Fibroblast of skin of abdomen (primary cell): ENCODE results near the gene DNAJC13.
"Not testable (repeated sequence)": the region's sequence is repeated elsewhere in the genome, so short reads cannot be mapped to it uniquely, and the experiment has no call there.

Experiments
- DNase-seq: peaks from one replicate; pipeline ENCODE4 v3.0.0-alpha.2; 2013

The DNAJC13 gene

DNA sequence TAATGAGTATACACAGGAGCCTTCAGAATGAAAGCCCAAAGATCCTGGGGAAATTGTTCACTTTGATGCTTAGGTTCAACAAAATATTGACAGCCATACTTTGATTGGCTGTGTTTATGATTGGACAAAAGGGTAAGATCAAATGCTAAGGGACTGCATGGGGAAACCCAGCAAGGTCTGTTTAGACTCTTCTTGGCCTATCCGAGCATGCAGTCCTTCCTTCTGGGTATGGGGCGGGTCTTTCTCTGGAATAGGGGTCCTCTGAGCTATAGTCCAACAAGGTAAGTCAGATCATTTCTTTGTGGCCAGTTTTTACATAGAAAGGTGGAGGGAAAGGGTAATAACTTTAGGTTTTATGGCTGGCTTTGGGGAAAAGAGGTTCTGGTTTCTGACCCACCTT, 126.8 kb downstream of the DNAJC13 start:
- DNase-seq = no peak

DNA sequence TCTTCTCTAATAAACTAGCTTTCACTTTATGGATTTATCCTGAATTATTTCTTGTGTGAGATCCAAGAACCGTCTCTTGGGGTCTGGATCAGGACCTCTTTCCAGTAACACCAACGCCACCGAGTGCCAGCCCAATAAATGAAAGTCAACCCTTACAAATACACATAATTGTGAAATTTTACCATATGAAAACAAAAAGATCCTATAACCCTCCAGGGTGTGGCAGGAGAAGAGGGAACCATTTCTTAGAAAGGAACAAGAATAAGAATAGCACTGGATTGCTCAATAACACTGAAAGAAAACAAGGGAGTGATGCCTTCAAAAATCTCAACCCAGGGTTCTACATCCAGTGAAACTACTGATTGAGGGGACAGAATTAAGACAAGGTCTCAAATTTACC, 128.2 kb downstream of the DNAJC13 start:
- no peak for DNase-seq

DNA sequence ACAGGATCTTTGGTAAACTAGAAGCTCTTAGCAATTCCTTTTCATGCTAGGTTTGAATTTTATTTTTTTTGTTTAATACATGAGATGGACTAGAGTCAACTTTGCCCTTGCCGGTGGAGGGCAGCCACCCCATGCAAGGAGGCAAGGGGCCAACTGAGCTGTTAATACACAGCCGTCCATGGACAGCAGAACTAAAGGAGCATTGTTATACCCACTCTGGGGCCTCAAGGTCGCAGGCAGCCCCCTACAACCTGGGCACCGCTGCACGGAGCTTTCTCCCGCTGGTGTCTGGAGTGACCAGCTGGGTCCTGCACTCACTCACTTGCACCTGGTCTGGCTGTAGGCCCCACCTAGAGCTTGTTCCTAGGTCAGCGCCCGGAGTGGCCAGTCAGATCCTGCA, 131.9 kb downstream of the DNAJC13 start:
- DNase-seq = no peak

DNA sequence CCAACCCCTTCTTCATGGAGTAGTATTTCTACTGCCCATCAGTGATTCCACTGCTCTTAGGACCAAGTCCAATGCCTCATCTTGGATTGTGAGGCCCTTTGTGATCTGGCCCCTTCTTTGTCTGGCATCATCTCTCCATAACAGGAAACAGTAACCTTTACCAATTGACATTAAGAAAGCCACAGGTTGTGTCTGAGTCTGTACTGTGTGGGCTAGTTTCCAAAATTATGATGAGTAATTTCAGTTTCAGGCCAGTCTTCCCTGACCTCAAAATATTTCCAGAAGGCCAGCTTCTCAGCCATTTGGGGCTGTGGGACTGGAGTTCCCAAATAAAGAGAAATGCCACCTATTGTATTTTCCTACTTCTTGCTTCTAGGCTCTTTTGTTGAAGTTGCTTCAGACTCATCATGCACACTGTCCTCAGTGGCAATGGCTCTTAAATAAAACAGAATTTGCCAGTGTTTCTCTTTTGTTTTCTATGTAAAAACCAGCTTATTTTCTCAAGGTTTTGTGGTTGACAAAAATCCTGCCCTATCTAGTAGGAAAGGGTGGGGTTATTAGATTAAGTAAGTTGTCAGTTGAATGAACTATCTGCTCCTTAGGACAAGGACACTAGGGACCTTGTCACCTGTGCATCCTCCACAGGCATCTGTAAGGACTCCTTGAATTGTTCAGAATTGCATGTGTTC, 132.7 kb downstream of the DNAJC13 start:
- DNase-seq = peak; percentile 76

DNA sequence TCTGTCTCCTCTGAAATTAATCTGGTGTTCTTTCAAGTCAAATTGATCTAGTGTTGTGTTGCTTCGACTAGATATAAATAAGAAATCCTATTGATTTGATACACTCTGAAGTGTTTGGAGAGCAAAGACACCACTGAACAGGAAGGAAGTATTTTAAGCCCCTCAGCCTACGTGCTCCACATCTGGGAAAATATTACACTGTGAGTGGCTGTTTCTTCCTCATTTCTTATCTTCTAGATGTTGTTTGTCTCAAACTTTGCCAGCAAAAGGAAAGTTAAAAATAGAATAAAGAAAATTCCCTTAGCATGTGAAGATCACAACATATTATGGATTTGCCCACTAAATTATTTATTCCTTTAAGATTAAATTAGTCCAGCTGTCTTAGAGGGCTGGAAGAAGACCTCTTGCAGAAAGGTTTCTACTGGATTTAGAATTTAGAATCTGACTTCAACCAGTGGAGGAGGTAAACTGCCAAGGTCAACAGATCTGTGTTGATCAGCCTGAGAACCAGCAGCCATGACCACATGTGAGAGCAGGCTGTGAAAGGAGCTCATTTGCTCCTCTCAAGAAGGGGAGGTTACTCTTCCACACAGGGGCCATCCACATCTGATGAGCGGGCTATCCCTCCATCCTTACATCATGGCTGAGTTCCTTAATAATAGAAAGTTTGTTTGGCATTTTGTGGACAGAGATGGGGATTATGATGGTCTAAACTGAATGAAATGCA, 133.4 kb downstream of the DNAJC13 start:
- no peak for DNase-seq

DNA sequence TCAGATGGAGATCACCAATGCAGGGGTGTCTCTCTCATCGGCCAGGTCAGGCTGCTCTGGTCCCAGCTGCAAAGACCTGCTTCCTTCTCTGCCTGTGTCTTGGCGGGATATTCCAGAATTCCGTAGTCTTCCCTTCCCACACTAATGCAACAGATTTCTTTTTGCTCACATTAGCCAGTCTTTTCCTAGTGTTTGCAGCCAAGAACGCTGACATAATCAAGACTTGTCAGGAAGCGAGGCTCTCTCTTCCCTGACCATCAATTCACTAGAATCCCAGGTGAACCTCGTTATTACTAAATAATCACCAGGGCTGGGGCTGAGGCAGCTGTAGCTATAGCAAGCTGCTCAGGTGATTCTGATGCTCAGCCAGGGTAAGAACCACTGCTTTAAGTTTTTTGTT, 136.5 kb downstream of the DNAJC13 start:
- DNase-seq = no peak

DNA sequence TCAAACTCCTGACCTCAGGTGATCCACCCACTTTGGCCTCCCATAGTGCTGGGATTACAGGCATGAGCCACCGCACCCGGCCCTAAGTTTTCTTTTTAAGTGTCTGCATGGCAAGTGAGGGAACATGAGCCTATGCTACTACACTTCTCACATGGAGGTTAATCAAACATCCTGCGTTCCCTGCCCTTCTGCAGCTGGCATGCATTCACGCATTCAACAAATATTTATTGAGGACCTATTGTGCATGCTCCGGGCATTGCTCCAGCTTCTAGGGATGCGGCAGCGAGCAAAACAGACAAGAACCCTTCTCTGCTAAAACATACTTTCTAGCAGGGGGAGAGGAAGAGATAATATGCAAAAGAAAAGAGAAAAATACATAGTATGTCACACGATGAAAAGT, 137.1 kb downstream of the DNAJC13 start:
- peak; percentile 31 for DNase-seq

DNA sequence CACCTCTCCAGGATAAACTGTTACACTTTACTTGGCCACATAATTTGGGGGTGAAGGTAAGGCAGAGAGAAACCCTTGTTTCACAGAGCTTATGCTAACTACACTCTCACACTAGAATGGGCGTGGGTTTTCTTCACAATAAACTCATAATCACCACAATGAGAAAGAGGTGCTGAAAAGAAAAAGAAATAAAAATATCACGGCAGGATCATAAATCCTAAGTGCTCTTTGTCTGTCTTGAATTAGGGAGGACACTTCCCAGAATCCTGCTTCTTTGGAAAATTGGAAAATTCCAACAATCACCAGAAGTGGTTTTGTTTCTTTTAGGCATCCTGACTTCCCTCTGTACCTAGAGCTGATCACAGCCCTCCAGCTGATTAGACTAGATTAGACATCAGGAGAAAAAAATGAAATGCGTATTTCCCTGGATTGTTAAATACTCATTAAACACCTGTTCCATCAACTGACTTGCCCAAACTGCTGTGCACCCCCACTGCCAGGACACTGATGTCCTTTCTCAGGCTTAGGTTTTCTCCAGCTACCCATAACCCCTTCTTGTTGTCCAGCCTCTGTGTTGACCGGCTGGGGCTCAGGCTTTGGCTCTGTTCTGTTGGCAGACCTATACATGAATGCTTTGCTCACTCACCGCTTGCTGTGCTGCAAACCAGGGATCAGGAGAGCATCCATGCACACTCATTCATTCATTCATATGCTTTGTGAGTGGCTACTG, 138.2 kb downstream of the DNAJC13 start:
- DNase-seq = no peak

DNA sequence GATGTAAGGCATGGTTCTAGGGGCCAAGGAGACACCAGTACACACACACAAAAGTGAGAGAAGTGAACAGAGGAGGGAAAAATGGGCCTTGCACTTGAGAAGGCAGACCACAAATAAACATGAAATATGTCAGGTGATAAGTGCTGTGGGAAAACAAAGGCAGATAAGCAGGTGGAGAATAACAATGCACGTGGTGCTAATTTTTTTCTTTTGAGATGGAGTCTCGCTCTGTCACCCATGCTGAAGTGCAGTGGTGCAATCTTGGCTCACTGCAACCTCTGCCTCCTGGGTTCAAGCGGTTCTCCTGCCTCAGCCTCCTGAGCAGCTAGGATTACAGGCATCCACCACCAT, 138.7 kb downstream of the DNAJC13 start:
- not testable (repeated sequence) for DNase-seq

DNA sequence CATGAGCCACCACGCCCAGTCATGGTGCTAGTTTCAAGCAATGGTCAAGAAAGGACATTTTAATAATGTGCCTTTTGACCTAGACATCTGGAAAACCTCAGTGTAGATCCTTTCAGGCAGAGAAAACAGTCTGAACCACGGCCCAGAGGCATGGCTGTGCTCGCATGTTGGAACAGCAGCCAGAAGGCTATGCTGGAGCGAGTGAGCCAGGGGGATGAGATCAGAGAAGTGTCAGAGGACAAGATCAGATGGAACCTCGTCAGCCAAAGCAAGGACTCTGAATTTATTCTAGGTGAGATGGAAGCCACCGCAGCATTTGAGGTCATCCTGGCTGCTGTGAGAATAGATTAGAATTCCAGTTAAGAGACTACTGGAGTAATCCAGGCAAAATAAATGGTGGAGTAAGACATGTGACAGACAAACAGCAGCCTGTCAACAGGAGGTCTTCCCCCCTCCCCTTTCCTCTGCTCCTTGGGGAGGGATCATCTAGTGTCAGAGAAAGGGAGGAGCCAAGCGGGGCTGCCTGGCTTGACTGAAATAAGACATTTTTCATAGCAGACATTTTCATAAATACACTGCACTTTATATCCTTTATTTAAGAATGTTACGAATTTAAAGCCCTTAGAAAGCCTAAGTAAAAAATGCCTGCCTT, 139.3 kb downstream of the DNAJC13 start:
- no peak for DNase-seq

DNA sequence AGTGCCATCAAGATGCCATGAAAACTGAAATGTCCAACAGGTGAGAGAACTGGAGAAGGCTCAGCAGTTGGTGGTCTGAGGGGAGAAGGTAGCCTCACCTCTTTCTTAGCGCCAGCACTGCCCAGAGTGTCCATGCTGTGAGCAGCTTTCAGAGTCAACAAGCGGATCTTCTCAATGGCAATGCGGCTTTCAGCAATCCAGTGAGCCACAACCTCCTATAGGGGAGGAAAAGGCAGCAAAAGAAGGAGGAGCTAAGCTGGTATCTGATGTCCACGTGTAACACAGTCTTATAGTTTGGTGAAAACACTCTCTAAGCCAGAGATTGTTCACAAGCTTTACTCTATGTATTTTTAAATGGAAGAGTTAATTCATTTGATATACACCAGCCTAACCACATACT, 143.7 kb downstream of the DNAJC13 start:
- DNase-seq = no peak

DNA sequence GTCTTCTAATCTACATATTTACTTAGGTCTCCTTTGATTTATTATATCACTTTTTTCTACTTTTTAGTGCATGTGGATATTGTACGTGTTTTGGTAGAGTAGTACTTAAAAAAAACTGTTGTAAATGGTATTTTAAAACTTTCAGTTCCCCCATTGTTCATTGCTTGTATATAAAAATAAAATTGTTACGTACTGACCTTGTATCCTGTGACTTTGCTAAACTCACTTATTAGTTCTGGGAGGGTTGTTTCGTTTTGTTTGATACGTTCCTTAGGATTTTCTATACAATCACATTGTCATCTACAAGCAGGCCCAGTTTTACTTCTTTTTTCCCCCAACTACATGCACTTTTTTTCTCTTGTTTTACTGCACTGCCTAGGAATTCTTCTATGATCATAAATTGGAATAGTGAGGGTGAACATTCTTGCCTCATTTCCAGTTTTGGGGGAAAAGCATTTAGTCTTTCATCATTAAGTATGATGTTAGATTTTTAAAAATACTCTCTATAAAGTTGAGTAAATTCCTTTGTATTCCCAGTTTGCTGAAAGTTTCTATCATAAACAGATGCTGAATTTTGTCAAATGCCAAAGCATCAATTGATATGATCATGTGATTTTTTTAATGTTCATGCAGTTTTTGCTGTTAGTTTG, 146.2 kb downstream of the DNAJC13 start:
- DNase-seq = no peak

DNA sequence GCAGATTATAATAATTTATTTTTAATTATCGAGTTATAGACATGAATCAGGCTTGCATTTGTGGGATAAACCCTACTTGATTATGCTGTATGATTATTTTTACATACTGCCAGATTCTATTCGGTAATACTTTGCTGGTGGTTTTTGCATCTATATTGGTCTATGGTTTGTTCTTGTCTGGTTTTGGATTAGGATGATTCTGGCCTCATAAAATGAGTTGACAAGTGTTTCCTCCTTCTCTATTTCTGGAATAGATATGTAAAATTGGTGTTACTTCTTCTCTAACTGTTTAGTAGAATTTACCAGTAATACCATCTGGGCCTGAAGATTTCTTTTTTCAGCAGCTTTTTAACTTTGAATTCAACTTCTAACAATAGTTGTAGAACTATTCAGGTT, 146.8 kb downstream of the DNAJC13 start:
- no peak for DNase-seq

DNA sequence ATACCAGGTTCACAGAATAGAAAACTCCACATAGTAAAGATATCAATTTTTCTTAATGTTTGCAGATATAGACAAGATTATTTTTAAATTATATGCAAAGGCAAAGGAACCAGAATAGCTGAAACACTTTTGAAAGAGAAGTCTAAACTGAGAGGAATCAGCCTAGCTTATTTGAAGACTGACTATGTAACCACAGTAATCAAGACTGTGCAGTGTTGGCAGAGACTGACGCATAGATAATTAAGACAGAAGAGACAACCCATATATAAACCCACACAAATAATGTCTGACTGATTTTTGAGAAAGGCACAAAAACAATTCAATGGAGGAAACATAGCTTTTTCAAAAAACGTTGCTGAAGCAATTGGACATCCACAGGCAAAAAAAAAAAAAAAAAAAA, 151.1 kb downstream of the DNAJC13 start:
- no peak for DNase-seq

DNA sequence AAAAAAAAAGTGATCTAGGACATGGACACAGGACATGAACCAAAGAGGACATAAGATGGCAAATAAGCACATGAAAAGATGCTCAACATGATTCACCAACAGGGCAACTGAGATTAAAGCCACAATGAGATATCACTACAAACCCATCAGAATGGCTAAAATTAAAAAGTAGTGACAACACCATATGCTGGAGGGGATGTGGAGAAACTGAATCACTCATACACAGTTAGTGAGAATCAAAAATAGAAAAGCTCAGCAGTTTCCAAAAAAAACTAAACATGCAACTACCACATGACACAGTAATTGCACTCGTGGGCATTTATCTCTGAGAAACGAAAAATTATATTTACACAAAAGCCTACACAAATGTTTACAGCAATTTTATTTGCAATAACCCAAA, 151.9 kb downstream of the DNAJC13 start:
- DNase-seq = no peak

DNA sequence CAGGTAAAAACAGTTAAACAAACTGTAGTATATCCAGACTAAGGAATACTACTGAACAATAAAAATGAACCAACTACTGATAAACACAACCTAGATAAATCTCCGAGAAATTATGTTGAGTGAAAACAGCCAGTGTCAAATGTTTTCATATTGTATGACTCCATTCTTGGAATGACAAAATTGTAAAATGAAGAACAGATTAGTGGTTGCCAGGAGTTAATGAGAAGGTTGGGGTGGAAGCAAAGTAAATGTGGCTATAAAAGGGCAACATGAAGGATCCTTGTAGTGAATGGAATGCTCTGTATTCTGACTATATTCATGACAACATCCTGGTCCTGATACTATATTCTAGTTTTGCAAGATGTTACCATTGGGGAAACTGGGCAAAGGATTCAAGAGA, 152.3 kb downstream of the DNAJC13 start:
- DNase-seq = peak; percentile 48

DNA sequence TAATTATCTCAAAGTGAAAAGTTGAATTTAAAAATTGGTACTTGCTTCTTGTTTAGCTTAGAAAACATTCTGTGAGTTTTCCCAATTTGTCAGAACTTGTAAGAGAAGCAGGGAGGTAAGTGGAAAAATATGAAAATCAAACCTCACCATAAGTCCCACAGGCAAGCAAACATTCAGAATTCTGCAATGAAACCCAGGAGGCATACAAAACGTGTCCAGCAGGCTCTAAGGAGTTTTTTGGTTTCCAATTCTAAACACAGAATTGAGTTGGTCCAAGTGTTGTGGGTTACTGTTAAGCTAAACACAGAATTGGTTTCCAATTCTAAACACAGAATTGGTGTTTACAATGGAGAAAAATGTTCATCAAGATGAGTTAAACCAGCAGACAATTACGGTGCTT, 152.7 kb downstream of the DNAJC13 start:
- DNase-seq = no peak

DNA sequence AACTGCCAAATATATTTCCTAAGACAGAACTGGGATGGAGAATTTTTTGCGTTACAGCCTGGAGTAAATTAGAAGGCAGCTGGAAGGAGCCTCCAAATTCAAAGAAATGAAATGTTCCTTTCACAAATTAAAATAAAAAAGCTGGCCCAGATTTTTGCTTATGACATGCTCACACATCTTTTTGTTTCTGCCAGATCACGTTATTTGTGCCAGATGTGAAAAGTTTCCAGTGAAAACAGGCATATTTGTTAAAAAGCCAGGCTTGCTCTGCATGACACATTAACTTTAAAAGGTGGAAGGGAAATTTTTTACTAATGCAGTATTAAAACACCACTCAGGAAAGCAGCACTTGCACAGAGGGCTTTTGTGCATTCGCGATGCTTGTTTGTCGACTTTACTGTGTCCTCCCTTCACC, 156.5 kb downstream of the DNAJC13 start:
- DNase-seq = peak; percentile 56

DNA sequence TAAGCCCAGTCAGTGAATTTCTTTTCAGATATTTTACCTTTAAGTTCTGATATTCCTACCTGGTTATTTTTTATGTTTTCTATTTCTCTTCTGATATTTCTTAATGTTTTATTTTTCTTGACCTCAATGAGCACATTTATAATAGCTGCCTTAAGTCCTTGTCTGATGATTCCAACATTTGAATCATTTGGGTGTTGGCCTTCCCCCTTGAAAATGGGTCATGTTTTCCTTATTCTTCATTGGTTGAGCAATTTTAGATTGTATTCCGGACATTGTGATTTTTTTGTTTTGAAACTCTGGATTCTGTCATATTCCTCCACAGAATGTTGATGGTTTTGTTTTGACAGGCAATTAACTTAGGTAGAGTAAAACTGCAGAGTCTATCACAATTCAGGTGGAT, 170.1 kb downstream of the DNAJC13 start:
- no peak for DNase-seq
